ENCODE data around the gene DNER. TPM values are rescaled to one million over a fixed set of nuclear protein-coding genes. Genes with fewer than 3 reads are reported as not detected.

The DNER gene
- total RNA-seq, 1 experiment from 2014 or later = 3.7 TPM

DNA sequence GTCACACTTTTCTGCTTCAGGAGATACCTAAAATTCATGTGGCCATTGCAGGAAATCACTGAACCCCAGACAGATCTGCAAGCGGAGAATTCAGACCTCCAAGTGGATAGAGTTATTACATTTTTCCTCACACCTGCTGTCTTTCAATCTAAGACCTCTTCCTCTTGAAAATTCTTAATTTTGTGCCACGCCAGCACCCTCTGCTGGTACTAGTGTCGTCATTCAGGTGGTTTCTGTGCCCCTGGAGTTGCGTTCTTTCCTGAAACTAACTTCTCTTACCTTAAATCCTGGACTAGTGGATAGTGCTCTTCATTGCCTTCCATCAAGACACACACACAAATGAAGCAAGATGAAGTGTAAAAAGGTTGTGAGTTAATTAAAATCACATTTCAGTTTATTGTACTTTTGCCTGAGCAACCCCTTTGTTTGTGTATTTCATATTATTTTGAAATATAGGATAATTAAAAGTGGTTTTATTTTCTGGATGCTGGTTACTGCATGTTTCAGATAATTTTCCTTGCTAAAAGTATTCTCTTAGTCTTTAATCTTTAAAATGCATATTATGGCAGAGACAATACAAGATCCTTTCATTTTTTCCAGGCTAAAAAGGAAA is 1.6 kb upstream of the DNER start:
- TF ChIP-seq FOXK1 (CRISPR knock-in tag; IDR thresholded peaks at IDR 0.05) (no peak), OVOL2 (CRISPR knock-in tag; IDR thresholded peaks at IDR 0.05; ENCODE audit: borderline replicate concordance) (no peak), ESRRA (CRISPR knock-in tag; IDR thresholded peaks at IDR 0.05; ENCODE audit: borderline replicate concordance) (no peak)
- TF ChIP-seq, protein P1, sequence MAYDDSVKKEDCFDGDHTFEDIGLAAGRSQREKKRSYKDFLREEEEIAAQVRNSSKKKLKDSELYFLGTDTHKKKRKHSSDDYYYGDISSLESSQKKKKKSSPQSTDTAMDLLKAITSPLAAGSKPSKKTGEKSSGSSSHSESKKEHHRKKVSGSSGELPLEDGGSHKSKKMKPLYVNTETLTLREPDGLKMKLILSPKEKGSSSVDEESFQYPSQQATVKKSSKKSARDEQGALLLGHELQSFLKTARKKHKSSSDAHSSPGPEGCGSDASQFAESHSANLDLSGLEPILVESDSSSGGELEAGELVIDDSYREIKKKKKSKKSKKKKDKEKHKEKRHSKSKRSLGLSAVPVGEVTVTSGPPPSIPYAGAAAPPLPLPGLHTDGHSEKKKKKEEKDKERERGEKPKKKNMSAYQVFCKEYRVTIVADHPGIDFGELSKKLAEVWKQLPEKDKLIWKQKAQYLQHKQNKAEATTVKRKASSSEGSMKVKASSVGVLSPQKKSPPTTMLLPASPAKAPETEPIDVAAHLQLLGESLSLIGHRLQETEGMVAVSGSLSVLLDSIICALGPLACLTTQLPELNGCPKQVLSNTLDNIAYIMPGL (CRISPR knock-in tag; IDR thresholded peaks at IDR 0.05) = no peak
- TF ChIP-seq, protein P2, sequence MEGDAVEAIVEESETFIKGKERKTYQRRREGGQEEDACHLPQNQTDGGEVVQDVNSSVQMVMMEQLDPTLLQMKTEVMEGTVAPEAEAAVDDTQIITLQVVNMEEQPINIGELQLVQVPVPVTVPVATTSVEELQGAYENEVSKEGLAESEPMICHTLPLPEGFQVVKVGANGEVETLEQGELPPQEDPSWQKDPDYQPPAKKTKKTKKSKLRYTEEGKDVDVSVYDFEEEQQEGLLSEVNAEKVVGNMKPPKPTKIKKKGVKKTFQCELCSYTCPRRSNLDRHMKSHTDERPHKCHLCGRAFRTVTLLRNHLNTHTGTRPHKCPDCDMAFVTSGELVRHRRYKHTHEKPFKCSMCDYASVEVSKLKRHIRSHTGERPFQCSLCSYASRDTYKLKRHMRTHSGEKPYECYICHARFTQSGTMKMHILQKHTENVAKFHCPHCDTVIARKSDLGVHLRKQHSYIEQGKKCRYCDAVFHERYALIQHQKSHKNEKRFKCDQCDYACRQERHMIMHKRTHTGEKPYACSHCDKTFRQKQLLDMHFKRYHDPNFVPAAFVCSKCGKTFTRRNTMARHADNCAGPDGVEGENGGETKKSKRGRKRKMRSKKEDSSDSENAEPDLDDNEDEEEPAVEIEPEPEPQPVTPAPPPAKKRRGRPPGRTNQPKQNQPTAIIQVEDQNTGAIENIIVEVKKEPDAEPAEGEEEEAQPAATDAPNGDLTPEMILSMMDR (IDR thresholded peaks at IDR 0.05) = peak; percentile 36; the same call in 1 of the 2 replicates
- TF ChIP-seq, protein P3, sequence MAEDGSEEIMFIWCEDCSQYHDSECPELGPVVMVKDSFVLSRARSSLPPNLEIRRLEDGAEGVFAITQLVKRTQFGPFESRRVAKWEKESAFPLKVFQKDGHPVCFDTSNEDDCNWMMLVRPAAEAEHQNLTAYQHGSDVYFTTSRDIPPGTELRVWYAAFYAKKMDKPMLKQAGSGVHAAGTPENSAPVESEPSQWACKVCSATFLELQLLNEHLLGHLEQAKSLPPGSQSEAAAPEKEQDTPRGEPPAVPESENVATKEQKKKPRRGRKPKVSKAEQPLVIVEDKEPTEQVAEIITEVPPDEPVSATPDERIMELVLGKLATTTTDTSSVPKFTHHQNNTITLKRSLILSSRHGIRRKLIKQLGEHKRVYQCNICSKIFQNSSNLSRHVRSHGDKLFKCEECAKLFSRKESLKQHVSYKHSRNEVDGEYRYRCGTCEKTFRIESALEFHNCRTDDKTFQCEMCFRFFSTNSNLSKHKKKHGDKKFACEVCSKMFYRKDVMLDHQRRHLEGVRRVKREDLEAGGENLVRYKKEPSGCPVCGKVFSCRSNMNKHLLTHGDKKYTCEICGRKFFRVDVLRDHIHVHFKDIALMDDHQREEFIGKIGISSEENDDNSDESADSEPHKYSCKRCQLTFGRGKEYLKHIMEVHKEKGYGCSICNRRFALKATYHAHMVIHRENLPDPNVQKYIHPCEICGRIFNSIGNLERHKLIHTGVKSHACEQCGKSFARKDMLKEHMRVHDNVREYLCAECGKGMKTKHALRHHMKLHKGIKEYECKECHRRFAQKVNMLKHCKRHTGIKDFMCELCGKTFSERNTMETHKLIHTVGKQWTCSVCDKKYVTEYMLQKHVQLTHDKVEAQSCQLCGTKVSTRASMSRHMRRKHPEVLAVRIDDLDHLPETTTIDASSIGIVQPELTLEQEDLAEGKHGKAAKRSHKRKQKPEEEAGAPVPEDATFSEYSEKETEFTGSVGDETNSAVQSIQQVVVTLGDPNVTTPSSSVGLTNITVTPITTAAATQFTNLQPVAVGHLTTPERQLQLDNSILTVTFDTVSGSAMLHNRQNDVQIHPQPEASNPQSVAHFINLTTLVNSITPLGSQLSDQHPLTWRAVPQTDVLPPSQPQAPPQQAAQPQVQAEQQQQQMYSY (CRISPR knock-in tag; IDR thresholded peaks at IDR 0.05) = no peak
- peak overlapping the region; percentile 65 for H3K4me3 Mint-ChIP-seq
- POLR2A ChIA-PET = no interaction called here
- DNase-seq (ENCODE audit: low spot score) (peak; percentile 51), ATAC-seq (no peak)
- CTCF ChIA-PET = interaction anchor here (0.6 to 1.4 kb wide), 3 partner anchors 9 to 1825 kb away, joined by 3 to 4 read pairs (median 3); no protein-coding TSS in a partner anchor
- H3K9me3 Mint-ChIP-seq = no peaks in the 10 kb centered on the region
- H3K27me3 Mint-ChIP-seq (ENCODE audit: low read depth) = peaks cover 56% of the 10 kb centered on the region
- no peaks in the 10 kb centered on the region for H3K36me3 Mint-ChIP-seq
- H3K4me1 Mint-ChIP-seq = peaks cover 20% of the 10 kb centered on the region
- no peak overlapping the region for H3K27ac Mint-ChIP-seq

DNA sequence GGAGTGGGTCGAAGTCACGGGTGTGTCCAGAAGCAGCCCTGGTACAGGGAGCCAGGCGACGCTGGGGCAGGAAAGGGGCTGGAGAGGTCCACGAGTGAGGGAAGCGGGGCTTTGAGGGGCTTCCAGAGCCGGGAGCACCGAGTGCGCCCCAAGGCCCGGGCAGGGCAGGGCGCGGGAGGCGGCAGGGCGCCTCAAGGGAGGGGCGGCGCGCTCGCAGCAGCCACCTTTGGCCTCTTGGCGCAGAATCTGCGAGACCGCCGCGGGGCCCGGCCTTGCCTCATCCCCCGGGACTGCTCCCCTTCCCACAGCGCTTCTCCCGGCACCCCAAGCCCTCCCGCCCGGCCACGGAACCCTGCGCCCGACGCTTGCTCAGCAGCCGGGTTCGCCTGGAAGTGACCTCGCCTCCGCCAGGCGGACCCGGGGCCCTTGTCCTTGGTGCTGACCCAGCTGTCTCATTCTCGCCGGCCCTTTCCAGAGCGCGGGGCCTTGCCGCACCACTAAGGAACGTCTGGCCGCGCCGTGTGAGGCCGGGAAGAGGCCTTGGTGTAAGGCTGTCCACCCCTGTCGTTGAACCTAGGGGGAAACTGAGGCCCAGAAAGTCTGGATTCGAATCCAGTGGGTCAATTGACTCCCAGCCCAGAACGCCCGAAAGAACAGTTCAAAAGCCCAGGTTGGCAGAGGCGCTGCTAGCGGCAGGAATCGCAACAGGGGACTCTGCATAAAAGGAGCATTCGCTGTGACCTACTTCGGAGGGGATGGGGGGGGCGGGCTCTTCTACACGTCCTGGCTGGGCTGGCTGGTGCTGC is 584 bp upstream of the DNER start:
- Mint-ChIP-seq H3K9me3 (no peaks in the 10 kb centered on the region), H3K27me3 (ENCODE audit: low read depth) (peaks cover 58% of the 10 kb centered on the region), H3K4me3 (peak overlapping the region; percentile 65), H3K4me1 (peaks cover 20% of the 10 kb centered on the region), H3K27ac (no peak overlapping the region), H3K36me3 (no peaks in the 10 kb centered on the region)
- DNase-seq (ENCODE audit: low spot score) = peak; percentile 87
- ChIA-PET CTCF (interaction anchor here (0.6 to 1.7 kb wide), 10 partner anchors 14 to 284 kb away, joined by 3 to 10 read pairs (median 4); no protein-coding TSS in a partner anchor), POLR2A (interaction anchor here (0.6 kb wide), 1 partner anchor 35 kb away, joined by 4 read pairs; no protein-coding TSS in a partner anchor)
- peak; percentile 74 for ATAC-seq
- TF ChIP-seq, protein P4, sequence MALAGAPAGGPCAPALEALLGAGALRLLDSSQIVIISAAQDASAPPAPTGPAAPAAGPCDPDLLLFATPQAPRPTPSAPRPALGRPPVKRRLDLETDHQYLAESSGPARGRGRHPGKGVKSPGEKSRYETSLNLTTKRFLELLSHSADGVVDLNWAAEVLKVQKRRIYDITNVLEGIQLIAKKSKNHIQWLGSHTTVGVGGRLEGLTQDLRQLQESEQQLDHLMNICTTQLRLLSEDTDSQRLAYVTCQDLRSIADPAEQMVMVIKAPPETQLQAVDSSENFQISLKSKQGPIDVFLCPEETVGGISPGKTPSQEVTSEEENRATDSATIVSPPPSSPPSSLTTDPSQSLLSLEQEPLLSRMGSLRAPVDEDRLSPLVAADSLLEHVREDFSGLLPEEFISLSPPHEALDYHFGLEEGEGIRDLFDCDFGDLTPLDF (CRISPR knock-in tag; IDR thresholded peaks at IDR 0.05) = no peak
- TF ChIP-seq, protein P5, sequence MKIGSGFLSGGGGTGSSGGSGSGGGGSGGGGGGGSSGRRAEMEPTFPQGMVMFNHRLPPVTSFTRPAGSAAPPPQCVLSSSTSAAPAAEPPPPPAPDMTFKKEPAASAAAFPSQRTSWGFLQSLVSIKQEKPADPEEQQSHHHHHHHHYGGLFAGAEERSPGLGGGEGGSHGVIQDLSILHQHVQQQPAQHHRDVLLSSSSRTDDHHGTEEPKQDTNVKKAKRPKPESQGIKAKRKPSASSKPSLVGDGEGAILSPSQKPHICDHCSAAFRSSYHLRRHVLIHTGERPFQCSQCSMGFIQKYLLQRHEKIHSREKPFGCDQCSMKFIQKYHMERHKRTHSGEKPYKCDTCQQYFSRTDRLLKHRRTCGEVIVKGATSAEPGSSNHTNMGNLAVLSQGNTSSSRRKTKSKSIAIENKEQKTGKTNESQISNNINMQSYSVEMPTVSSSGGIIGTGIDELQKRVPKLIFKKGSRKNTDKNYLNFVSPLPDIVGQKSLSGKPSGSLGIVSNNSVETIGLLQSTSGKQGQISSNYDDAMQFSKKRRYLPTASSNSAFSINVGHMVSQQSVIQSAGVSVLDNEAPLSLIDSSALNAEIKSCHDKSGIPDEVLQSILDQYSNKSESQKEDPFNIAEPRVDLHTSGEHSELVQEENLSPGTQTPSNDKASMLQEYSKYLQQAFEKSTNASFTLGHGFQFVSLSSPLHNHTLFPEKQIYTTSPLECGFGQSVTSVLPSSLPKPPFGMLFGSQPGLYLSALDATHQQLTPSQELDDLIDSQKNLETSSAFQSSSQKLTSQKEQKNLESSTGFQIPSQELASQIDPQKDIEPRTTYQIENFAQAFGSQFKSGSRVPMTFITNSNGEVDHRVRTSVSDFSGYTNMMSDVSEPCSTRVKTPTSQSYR (CRISPR knock-in tag; IDR thresholded peaks at IDR 0.05) = 0 out of 2 replicates have a peak, but pooled peaks have one; percentile 45
- TF ChIP-seq SOX15 (CRISPR knock-in tag; IDR thresholded peaks at IDR 0.05) = no peak
- 0 out of 2 replicates have a peak, but pooled peaks have one; percentile 39 for TF ChIP-seq GABPB1 (CRISPR knock-in tag; IDR thresholded peaks at IDR 0.05)
- TF ChIP-seq, protein P6, sequence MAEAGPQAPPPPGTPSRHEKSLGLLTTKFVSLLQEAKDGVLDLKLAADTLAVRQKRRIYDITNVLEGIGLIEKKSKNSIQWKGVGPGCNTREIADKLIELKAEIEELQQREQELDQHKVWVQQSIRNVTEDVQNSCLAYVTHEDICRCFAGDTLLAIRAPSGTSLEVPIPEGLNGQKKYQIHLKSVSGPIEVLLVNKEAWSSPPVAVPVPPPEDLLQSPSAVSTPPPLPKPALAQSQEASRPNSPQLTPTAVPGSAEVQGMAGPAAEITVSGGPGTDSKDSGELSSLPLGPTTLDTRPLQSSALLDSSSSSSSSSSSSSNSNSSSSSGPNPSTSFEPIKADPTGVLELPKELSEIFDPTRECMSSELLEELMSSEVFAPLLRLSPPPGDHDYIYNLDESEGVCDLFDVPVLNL (CRISPR knock-in tag; IDR thresholded peaks at IDR 0.05; ENCODE audit: borderline replicate concordance, low read depth) = peak; percentile 60; the same call in 1 of the 2 replicates
- TF ChIP-seq ZNF121 (CRISPR knock-in tag; IDR thresholded peaks at IDR 0.05) = no peak
- TF ChIP-seq CBFB (CRISPR knock-in tag; IDR thresholded peaks at IDR 0.05; ENCODE audit: low read depth) = 0 out of 2 replicates have a peak, but pooled peaks have one; percentile 32
- TF ChIP-seq NR2C2 (CRISPR knock-in tag; IDR thresholded peaks at IDR 0.05) = peak; percentile 48; the same call in 1 of the 2 replicates
- TF ChIP-seq MXD4 (CRISPR knock-in tag; IDR thresholded peaks at IDR 0.05; ENCODE audit: borderline replicate concordance) = no peak
- 0 out of 2 replicates have a peak, but pooled peaks have one; percentile 34 for TF ChIP-seq ZNF317 (CRISPR knock-in tag; IDR thresholded peaks at IDR 0.05; ENCODE audit: borderline replicate concordance, low read depth)
- TF ChIP-seq, protein P1 (CRISPR knock-in tag; IDR thresholded peaks at IDR 0.05) = 0 out of 2 replicates have a peak, but pooled peaks have one; percentile 64

Measured in WTC11 (cell line).